Activated CD8-positive, alpha-beta memory T cell treated with anti-CD3 and anti-CD28 coated beads for 48 hours (primary cell): ENCODE data around the gene C10orf71.

Experiments used
- DNase-seq, 3 experiments: peaks; one replicate each; pipeline ENCODE4 v3.0.0-alpha.2; 2020; ENCODE audit warnings: low read depth in 2 of 3, low spot score in 2 of 3

Gene C10orf71

DNA sequence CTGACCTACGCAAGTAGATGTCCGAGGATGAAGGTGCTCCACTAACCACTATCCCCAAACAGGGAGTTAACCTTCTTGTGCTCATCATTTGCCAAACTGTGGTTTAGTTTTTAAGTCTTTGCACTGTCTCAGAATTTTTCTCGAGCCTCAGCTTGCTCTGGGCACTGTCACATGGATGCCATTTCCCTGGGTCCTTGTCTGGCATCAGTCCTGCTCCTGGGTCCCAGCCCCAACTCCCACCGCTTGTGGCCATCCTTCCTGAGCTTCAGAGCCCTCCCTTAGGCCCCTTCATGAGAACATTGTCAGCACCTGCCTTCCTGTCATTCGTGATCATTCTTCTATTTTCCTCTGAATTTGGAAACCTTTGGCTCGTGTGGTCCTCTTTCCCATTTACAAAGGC is 33.8 kb downstream of the C10orf71 start:
- no peak for DNase-seq

- no peak for DNase-seq
Observed at GRCh38 chr10:49333192-49333591, 34.2 kb downstream of the C10orf71 start.

GRCh38 chr10:49334964-49335363 is 36.0 kb downstream of the C10orf71 start:
- no peak for DNase-seq

GRCh38 chr10:49335364-49335972 is 36.5 kb downstream of the C10orf71 start:
- DNase-seq, result no peak

DNA sequence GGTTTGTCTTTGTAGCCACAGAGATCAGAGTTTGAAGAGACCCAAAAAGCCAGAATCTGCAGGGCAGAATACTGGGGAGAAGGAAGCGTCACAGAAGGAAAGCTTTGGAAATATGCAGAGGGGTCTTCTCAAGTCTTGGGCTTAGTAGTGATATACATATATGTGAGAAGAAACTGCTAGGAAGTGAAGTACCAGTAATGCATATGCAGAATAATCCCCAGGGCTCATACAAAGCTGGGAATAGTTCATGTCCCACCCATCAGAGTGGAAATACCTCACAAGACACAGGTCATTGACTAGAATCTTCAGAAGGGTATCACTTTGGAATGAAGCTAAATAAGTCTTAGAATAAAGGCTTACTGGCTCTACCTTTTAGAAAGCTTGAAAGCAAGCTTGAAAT is 39.6 kb downstream of the C10orf71 start:
- no peak for DNase-seq

DNA sequence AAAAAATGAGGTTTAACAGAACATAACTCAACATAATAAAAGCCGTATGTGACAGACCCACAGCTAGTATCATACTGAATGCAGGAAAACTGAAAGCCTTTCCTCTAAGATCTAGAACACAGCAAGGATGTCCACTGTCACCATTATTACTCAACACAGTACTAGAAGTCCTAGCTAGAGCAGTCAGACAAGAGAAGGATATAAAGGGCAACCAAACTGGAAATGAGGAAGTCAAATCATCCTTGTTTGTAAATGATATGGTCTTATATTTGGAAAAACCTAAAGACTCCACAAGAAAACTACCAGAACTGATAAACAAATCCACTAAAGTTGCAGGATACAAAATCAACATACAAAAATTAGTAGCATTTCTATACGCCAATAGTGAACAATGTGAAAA is 45.9 kb downstream of the C10orf71 start:
- no peak for DNase-seq

DNA sequence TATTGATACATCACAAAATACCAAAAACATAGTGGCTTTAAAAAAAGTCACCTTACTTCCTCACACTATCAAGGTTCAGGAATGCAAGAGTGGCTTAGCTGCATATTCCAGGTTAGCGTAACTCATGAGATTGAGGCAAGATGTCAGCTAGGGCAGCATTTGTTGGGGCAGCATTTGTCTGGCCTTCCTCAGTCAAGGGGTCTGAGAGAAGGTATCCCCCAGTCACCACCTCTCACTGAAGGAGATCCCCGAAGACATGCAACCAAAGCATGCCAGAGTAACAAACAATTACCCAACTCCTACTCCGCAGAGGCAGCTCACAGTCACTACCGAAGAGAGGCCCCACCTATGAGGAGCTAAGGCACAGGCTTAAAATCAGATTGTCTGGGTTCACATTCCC is 48.4 kb downstream of the C10orf71 start:
- no peak for DNase-seq

DNA sequence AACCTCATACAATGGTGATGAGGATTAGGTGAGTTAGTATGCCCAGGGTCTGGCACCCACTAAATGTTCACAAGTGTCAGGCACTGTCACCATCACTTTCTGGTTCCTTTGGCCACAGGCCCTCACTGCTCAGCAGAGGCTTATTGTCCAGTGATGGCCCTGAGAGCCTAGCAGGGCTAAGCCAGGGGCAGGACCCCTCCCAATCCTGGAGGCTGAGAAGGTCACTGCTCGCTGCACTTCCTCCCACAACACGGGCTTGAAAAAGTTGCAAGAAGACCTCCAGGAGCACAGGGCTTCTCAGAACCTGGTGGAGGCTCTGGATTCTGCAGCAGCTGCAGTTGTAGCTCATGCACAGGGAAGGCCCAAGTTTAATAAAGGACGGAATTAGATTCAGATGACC is 48.9 kb downstream of the C10orf71 start:
- no peak for DNase-seq

DNA sequence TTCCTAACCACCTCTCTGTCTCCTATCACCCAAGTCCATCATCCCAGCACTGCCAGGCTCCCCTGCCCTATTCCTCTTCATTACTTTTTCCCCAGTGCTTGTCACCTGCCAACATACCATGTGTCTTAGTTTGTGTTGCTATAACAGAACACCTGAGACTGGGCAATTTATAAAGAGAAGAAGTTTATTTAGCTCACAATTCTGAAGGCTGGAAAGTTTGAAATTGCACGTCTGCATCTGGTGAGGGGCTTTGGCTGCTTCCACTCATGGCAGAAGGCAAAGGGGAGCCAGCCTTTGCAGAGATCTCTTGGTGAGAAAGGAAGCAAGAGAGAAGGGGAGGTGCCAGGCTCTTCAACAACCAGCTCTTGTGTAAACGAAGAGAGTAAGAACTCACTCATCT is 49.6 kb downstream of the C10orf71 start:
- no peak for DNase-seq

DNA sequence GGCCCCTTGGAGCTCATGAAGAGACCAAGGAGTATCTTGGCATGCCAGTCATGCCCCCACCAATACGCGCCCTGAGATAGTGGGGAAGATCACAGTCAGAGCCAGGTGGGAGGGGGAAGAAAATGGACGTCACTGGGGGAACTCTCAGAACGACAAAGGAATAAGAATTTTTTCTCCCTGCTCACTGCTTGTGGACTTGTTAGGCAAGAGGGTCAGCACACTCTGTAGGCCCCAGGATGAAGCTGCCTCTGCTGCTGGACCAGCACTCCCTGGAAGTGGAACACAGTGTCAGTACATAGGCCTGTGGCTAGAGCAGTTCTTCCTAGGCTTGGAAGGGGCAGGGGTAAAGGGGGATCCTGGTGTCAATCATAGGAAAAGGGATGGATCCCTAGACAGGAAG is 50.4 kb downstream of the C10orf71 start:
- no peak for DNase-seq

GRCh38 chr10:49350138-49350537 is 51.2 kb downstream of the C10orf71 start:
- DNase-seq, result no peak

- DNase-seq, result no peak
Observed at GRCh38 chr10:49350846-49351532, 52.0 kb downstream of the C10orf71 start.

DNA sequence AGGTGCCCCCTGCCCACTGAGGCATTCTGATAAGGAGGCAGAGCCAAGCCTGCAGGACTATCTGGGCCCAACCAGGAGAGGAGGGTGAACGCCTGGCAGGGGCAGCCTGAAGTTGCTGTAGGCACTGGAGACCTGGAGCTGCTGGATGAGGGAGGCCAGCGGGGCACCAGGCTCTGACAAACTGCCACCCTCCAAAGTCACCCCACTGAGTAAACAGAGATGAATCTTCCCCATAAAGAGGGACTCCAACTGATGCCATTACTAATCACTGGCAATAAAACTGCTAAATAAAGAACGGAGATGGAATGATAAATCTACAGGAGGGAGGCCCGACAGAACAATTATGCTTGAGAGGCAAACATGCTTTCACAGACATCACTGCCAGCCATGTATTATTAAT is 52.7 kb downstream of the C10orf71 start:
- DNase-seq, result no peak

- no peak for DNase-seq
Observed at GRCh38 chr10:49352323-49352722, 53.4 kb downstream of the C10orf71 start.

DNA sequence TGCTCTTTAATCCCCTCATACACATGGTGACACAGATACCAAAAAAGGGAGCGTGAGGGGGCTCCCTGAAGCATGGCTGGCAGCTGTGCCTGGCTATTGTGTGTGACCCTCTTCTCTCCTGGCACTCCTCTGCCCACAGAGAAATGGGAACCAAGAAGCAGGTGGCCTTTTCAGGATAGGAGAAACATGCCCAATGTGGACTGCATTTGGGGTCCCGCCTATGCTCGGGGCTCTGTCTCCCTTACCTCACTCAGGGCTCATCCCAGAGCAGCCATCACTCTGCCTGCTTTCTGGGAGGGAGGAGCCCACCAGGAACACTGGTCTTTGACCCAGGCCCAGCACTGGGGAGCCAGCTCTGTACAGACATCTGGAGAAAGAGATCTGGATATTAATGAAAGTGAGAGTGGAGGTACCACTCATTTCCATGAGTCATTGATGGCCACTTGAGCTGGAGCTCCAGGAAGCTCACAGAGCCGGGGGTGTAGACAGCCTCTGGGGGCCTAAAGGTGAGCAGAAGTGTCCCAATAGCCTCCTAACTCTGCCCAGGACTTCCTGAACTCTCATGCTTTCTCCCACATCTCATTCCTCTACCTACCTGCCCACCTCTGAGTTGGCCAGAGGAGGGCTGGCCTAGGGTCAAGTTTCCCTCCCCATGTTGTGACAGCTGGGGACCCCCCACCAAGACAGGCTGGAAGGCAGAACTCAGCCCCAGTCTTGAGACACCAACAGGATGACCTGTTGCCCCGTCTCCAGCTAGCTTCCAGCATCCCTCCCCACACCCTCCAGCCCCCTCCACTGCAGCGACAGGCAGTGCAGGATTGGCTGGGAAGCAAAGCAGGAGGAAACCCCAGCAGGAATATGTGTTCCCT is 54.3 kb downstream of the C10orf71 start:
- no peak for DNase-seq

GRCh38 chr10:49353895-49354566 is 55.1 kb downstream of the C10orf71 start:
- DNase-seq, result no peak

DNA sequence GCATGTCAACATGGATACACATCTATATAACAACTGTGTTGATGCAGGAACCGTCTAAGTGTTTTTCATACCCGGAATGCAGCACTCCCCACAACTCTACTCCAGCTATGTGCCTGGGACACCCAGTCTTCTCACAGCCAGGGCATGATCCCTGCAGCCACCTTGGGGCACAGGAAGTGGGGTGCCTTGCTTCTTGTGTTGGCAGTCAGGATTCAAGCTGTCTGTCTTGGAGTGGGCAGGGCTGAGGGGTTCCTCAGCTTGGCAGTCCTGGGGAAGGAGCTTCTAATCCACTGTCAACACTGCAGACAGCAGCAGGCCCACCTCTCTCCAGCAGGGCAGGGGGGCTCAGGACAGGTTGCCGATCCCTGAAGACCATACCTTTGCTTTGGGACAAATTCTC is 55.6 kb downstream of the C10orf71 start:
- DNase-seq, result no peak

DNA sequence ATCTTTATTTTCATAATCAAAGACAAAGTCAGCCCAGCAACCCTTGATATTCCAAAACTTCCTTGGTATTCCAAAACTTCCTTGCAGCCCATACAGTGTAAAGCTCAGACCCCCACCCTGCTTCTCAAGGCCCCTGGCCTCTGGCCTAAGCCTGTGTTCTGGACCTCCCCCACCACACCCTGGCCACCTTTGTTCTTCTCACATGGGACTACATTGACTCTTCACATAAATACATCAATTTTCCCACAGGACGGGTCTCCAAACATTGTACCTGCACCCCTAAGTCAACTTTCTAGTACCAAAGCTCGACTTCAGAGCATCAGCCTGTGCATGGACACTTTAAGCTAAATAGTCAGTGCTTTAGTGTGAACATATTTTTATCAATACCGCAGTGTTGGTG is 56.3 kb downstream of the C10orf71 start:
- no peak for DNase-seq

- DNase-seq, result no peak
Observed at GRCh38 chr10:49356181-49356580, 57.2 kb downstream of the C10orf71 start.

GRCh38 chr10:49356944-49357343 is 58.0 kb downstream of the C10orf71 start:
- DNase-seq, result no peak

- DNase-seq, result no peak
Observed at GRCh38 chr10:49357910-49358309, 58.9 kb downstream of the C10orf71 start.
